Measurements from ENCODE around the gene TMEM106C. TPM values are rescaled to one million over a fixed set of nuclear protein-coding genes. Genes with fewer than 3 reads are reported as not detected.

TMEM106C gene
- total and polyA plus RNA-seq, 8 donors, result 24.7 to 44.7 (median 31.7) TPM

GRCh38 chr12:47983541-47984115, 20.2 kb downstream of the TMEM106C start:
- intact Hi-C loops (cut with DNase I), result no loop called here
- WGBS, 2 donors, result 67 to 70% methylated on average over 5 of the region's 5 CpGs
- Histone ChIP-seq H3K9me3 (no peaks in the 10 kb centered on the region), H3K27ac (no peak overlapping the region), H3K27me3 (no peaks in the 10 kb centered on the region), H3K36me3 (no peaks in the 10 kb centered on the region), H3K4me1 (no peaks in the 10 kb centered on the region), H3K4me3 (no peak overlapping the region)
- FAIRE-seq (no peak), ATAC-seq (no peak), DNase-seq (no peak)
- no peak for TF ChIP-seq CTCF (IDR thresholded peaks at IDR 0.05)

- Histone ChIP-seq H3K4me3 (no peak overlapping the region), H3K27ac (no peak overlapping the region), H3K36me3 (no peaks in the 10 kb centered on the region), H3K27me3 (no peaks in the 10 kb centered on the region), H3K9me3 (no peaks in the 10 kb centered on the region), H3K4me1 (no peaks in the 10 kb centered on the region)
- TF ChIP-seq CTCF (IDR thresholded peaks at IDR 0.05), result no peak
- FAIRE-seq (no peak), DNase-seq (no peak), ATAC-seq (no peak)
- intact Hi-C loops (cut with DNase I), result no loop called here
- WGBS, 2 donors, result 86 to 87% methylated on average over 8 of the region's 8 CpGs
Measured at GRCh38 chr12:47984331-47984801, 21.0 kb downstream of the TMEM106C start.

GRCh38 chr12:47985596-47986290, 22.3 kb downstream of the TMEM106C start:
- Histone ChIP-seq H3K9me3 (no peaks in the 10 kb centered on the region), H3K4me1 (no peaks in the 10 kb centered on the region), H3K4me3 (no peak overlapping the region), H3K27me3 (no peaks in the 10 kb centered on the region), H3K36me3 (no peaks in the 10 kb centered on the region), H3K27ac (no peak overlapping the region)
- ATAC-seq (no peak), FAIRE-seq (no peak), DNase-seq (peak in 2 of 6 donors; percentile 46 to 53)
- WGBS, 2 donors, result 87 to 90% methylated on average over 16 of the region's 16 CpGs
- TF ChIP-seq CTCF (IDR thresholded peaks at IDR 0.05), result no peak
- intact Hi-C loops (cut with DNase I), result no loop called here

- Histone ChIP-seq H3K27me3 (no peaks in the 10 kb centered on the region), H3K4me3 (no peak overlapping the region), H3K27ac (no peak overlapping the region), H3K36me3 (no peaks in the 10 kb centered on the region), H3K9me3 (no peaks in the 10 kb centered on the region), H3K4me1 (no peaks in the 10 kb centered on the region)
- DNase-seq (peak in 1 of 6 donors; percentile 41), ATAC-seq (no peak), FAIRE-seq (no peak)
- intact Hi-C loops (cut with DNase I), result no loop called here
- TF ChIP-seq CTCF (IDR thresholded peaks at IDR 0.05), result no peak
- WGBS, 2 donors, result 72 to 84% methylated on average over 8 of the region's 8 CpGs
Measured at GRCh38 chr12:47986291-47986660, 22.9 kb downstream of the TMEM106C start.

GRCh38 chr12:47986832-47987231, 23.4 kb downstream of the TMEM106C start:
- H3K4me1 ChIP-seq, result no peaks in the 10 kb centered on the region
- ATAC-seq (no peak), DNase-seq (peak in 2 of 6 donors; percentile 35 to 45), FAIRE-seq (no peak)
- no peaks in the 10 kb centered on the region for H3K27me3 ChIP-seq
- H3K27ac ChIP-seq, result no peak overlapping the region
- intact Hi-C loops (cut with DNase I), result no loop called here
- no peaks in the 10 kb centered on the region for H3K9me3 ChIP-seq
- TF ChIP-seq CTCF (IDR thresholded peaks at IDR 0.05), result no peak
- no peak overlapping the region for H3K4me3 ChIP-seq
- WGBS, 2 donors, result 73 to 82% methylated on average over 5 of the region's 5 CpGs
- H3K36me3 ChIP-seq, result no peaks in the 10 kb centered on the region
